ENCODE results near the gene TOP3B. TPM values are rescaled to one million over a fixed set of nuclear protein-coding genes. Genes with fewer than 3 reads are reported as not detected.

TOP3B gene, protein sequence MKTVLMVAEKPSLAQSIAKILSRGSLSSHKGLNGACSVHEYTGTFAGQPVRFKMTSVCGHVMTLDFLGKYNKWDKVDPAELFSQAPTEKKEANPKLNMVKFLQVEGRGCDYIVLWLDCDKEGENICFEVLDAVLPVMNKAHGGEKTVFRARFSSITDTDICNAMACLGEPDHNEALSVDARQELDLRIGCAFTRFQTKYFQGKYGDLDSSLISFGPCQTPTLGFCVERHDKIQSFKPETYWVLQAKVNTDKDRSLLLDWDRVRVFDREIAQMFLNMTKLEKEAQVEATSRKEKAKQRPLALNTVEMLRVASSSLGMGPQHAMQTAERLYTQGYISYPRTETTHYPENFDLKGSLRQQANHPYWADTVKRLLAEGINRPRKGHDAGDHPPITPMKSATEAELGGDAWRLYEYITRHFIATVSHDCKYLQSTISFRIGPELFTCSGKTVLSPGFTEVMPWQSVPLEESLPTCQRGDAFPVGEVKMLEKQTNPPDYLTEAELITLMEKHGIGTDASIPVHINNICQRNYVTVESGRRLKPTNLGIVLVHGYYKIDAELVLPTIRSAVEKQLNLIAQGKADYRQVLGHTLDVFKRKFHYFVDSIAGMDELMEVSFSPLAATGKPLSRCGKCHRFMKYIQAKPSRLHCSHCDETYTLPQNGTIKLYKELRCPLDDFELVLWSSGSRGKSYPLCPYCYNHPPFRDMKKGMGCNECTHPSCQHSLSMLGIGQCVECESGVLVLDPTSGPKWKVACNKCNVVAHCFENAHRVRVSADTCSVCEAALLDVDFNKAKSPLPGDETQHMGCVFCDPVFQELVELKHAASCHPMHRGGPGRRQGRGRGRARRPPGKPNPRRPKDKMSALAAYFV
- 39.1 TPM for total RNA-seq

DNA sequence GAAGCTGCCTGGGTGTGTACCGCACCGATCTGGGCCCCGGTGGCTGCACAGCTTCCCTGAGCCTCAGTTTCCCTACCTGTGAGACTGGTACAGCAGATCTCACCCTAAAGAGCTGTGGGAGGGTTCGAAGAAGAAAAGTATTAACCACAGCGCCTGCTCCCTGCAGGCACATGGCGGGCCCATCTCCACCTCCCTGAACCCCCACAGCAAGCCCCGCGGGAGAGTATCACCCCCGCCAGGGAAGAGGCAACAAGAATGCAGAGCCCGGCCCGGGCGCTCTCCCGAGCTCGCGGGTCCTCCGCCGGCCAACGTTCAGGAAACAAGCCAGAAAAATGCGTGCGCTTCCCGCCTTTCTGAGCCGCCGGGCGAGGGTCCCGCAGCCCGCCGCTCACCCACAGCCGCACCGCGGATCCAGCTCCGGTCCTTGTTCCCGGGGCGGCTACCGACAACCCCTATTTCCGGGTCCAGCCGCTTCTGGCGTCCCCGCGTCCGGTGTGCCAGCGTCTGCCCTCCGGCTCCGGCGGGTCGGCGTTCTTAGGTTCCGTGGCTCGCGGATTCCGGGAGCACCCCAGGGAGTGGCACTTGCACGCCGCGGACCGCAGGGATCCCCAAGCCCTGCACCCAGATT lies at the start of gene TOP3B:
TOP3B (minus strand) TSS at position 450 of the 628 bp plus-strand sequence. CDS start 7,078 bp downstream, outside the sequence.

DNA sequence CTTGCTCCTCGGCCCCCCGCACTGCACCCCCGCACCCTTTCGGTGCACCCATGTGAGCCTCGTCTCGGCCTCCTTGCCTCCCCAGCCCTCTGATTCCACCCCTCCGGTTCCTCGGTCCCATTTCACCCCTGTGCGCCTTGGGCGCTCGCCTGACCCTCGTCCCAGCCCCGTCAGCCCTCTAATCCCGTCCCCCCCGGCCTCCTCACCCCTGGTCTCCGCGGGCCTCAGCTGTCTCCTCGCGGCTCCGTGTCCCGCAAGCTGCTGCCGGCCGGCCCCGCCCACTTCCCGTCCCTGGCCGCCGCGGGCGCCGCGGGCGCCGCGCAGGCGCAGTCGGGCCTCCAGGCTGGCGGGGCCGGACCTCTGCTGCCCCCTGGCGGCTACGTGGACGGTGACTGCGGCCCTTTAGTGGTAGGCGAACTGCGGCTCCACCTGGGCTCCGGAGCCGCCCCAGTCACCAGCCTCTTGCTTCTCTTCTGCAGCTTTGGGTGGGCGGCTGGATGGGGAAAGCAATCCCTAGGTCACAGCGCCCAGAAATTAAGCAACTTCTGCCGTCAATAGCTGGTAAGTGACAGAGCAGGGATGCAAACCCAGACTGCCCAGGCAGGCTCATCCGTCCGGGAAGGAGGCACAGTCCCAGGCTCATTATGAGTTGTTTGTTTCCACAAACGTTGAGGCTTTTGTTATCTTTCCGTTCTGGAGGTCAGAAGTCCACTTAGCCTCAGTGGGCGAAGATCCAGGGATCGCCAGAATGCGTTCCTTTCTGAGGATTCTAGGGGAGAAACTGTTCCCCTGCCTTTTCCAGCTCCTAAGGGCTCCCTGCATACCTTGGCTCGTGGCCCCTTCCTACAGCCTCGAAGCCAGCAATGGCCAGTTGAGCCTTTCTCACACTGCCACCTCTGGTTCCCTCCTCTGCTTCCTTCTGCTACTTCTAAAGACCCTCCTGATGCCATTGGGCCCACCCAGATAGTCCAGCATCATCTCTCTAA lies 29.7 kb downstream of the TOP3B start, which contains the start of gene PPM1F:
PPM1F (minus strand) TSS at position 263 of the 986 bp plus-strand sequence. CDS start 6,800 bp downstream, outside the sequence.

Other genes with a start within 250 kb of the TOP3B start
- 20.6 TPM for gene YPEL1, start 247.0 kb downstream of the TOP3B start, total RNA-seq
- gene MAPK1, start 115.1 kb downstream of the TOP3B start, total RNA-seq, result 116 TPM
- 49.2 TPM for gene PPM1F, start 29.9 kb downstream of the TOP3B start, total RNA-seq